Left lung (tissue), 10 donors: Measurements from ENCODE around the gene RWDD2A. TPM values are rescaled to one million over a fixed set of nuclear protein-coding genes. Genes with fewer than 3 reads are reported as not detected.

Source experiments
- ATAC-seq: fragments of 200-7000 bp; cut with Tn5 transposase; one replicate; pipeline ENCODE4 v1.9.1; 2020; ENCODE audit warnings: moderate library complexity
- DNase-seq, 4 donors: peaks; one replicate each; pipeline ENCODE4 v3.0.0-alpha.2; 2013 to 2020
- H3K27ac ChIP-seq, 2 donors: fragments of 200-600 bp; sonication (generic) in 1 of 2; one replicate each; pipeline versions ENCODE4 v1.5.0 to v1.8.0; 2020 to 2021
- H3K27me3 ChIP-seq, 2 donors: fragments of 200-600 bp; sonication (generic) in 1 of 2; one replicate each; pipeline versions ENCODE4 v1.5.0 to v1.8.0; 2020 to 2021
- H3K36me3 ChIP-seq, 2 donors: fragments of 200-600 bp; sonication (generic) in 1 of 2; one replicate each; pipeline versions ENCODE4 v1.5.0 to v1.8.0; 2020 to 2021
- H3K4me1 ChIP-seq, 2 donors: fragments of 200-600 bp; one replicate each; pipeline ENCODE4 v1.8.0; 2021
- H3K4me3 ChIP-seq, 2 donors: fragments of 200-600 bp; sonication (generic) in 1 of 2; one replicate each; pipeline versions ENCODE4 v1.5.0 to v1.8.0; 2020 to 2021; ENCODE audit warnings: mild to moderate bottlenecking in 1 of 2
- H3K9me3 ChIP-seq, 2 donors: fragments of 200-600 bp; sonication (generic) in 1 of 2; one replicate each; pipeline versions ENCODE4 v1.5.0 to v1.8.0; 2020 to 2021
- CTCF ChIP-seq, 2 donors: fragments of 200-600 bp; sonication (generic) in 1 of 2; IDR thresholded peaks; one replicate each; pipeline versions ENCODE4 v1.5.0 to v1.8.0; 2021; ENCODE audit warnings: antibody characterized with exemption in 2 of 2
- intact Hi-C, 2 donors: fragments of 100-400 bp; cut with DNase I; formaldehyde crosslinking; loops; one replicate each; pipeline versions ENCODE4 v1.11.2 to v1.14.2; 2022
- polyA plus RNA-seq, 6 donors: library from polyadenylated mRNA; unstranded; fragments of 120-200 nt; gene quantifications; one replicate each; pipeline ENCODE4 v1.2.1, GENCODE V29; 2013; ENCODE audit not compliant: insufficient read length in 6 of 6
- total RNA-seq, 2 donors: library from RNA; stranded (reverse); fragmentation: NEBNext Ultra II Directional; extraction: Animal tissue kit (Norgen Biotek cat#: 25700); gene quantifications; one replicate each; pipeline ENCODE4 v1.2.1, GENCODE V29; 2021
- donor health status: DM: no; HTN: yes; CAD: no.
- donor health status: DM: no; HTN: no; CAD: no.

Gene RWDD2A
- total and polyA plus RNA-seq, 8 donors, result 2.5 to 5.9 (median 5.0) TPM

- intact Hi-C loops, result no loop called here
- DNase-seq, result peak in 3 of 4 donors; percentile 31 to 89 (median 66)
- H3K27me3 ChIP-seq, result peaks cover 0 to 8% of the 10 kb centered on the region in 2 donors
- H3K9me3 ChIP-seq, result no peaks in the 10 kb centered on the region
- H3K27ac ChIP-seq, result peak overlapping the region; percentile 81 to 92
- ATAC-seq, result peak; percentile 83
- no peak for TF ChIP-seq CTCF (IDR thresholded peaks at IDR 0.05)
- H3K4me3 ChIP-seq, result peak overlapping the region; percentile 88 to 95
- H3K4me1 ChIP-seq, result peaks cover 0 to 28% of the 10 kb centered on the region in 2 donors
- H3K36me3 ChIP-seq, result no peaks in the 10 kb centered on the region
Observed at GRCh38 chr6:83193747-83194566, 800 bp downstream of the RWDD2A start.

- no peak for DNase-seq
- intact Hi-C loops, result no loop called here
- Histone ChIP-seq H3K4me1 (peaks cover 0 to 7% of the 10 kb centered on the region in 2 donors), H3K27ac (no peak overlapping the region), H3K27me3 (peaks cover 0 to 8% of the 10 kb centered on the region in 2 donors), H3K36me3 (no peaks in the 10 kb centered on the region), H3K4me3 (no peak overlapping the region), H3K9me3 (no peaks in the 10 kb centered on the region)
- ATAC-seq, result no peak
- TF ChIP-seq CTCF (IDR thresholded peaks at IDR 0.05), result no peak
Observed at GRCh38 chr6:83198486-83199172, 5.5 kb downstream of the RWDD2A start.

GRCh38 chr6:83199173-83199862 is 6.2 kb downstream of the RWDD2A start:
- no peak for TF ChIP-seq CTCF (IDR thresholded peaks at IDR 0.05)
- no peak for DNase-seq

GRCh38 chr6:83199863-83200225 is 6.7 kb downstream of the RWDD2A start:
- H3K27me3 ChIP-seq, result no peaks in the 10 kb centered on the region
- no peaks in the 10 kb centered on the region for H3K4me1 ChIP-seq
- intact Hi-C loops, result no loop called here
- no peaks in the 10 kb centered on the region for H3K9me3 ChIP-seq
- DNase-seq (no peak), ATAC-seq (peak; percentile 22)
- no peak for TF ChIP-seq CTCF (IDR thresholded peaks at IDR 0.05)
- no peak overlapping the region for H3K4me3 ChIP-seq
- no peak overlapping the region for H3K27ac ChIP-seq
- H3K36me3 ChIP-seq, result no peaks in the 10 kb centered on the region

More at GRCh38 chr6:83199173-83199862, 6.2 kb downstream of the RWDD2A start:
- peaks cover 0 to under 1% of the 10 kb centered on the region in 2 donors for H3K27me3 ChIP-seq
- H3K27ac ChIP-seq, result no peak overlapping the region
- no peaks in the 10 kb centered on the region for H3K36me3 ChIP-seq
- intact Hi-C loops, result no loop called here
- no peaks in the 10 kb centered on the region for H3K9me3 ChIP-seq
- no peak for ATAC-seq
- no peak overlapping the region for H3K4me3 ChIP-seq
- H3K4me1 ChIP-seq, result peaks cover 0 to 1% of the 10 kb centered on the region in 2 donors

- Histone ChIP-seq H3K4me3 (no peak overlapping the region), H3K36me3 (no peaks in the 10 kb centered on the region), H3K9me3 (no peaks in the 10 kb centered on the region), H3K27me3 (no peaks in the 10 kb centered on the region), H3K27ac (no peak overlapping the region), H3K4me1 (no peaks in the 10 kb centered on the region)
- DNase-seq (no peak), ATAC-seq (no peak)
- intact Hi-C loops, result no loop called here
- no peak for TF ChIP-seq CTCF (IDR thresholded peaks at IDR 0.05)
Observed at GRCh38 chr6:83202031-83202430, 8.9 kb downstream of the RWDD2A start.
